Liver (tissue), 9 donors: ENCODE results near the gene WLS. TPM values are rescaled to one million over a fixed set of nuclear protein-coding genes. Genes with fewer than 3 reads are reported as not detected.

Experiments used
- DNase-seq: peaks from one replicate; pipeline ENCODE4 v3.0.0-alpha.2; 2017; ENCODE audit warnings: low spot score
- H3K27ac ChIP-seq, 2 donors: one replicate each; pipeline ENCODE4 v1.7.0; 2013; ENCODE audit warnings: inconsistent platforms in 2 of 2, low read length in 2 of 2, control low read depth in 1 of 2, low read depth in 1 of 2, mild to moderate bottlenecking in 1 of 2
- H3K27me3 ChIP-seq, 4 donors: one replicate each; pipeline versions ENCODE4 v1.6.1 to v1.7.0; 2013; ENCODE audit warnings: low read length in 3 of 4, inconsistent platforms in 1 of 4, mild to moderate bottlenecking in 1 of 4, moderate library complexity in 1 of 4; ENCODE audit not compliant: control insufficient read depth in 4 of 4, insufficient read depth in 4 of 4
- H3K36me3 ChIP-seq, 4 donors: one replicate each; pipeline versions ENCODE4 v1.6.1 to v1.7.0; 2013; ENCODE audit warnings: low read length in 3 of 4, mild to moderate bottlenecking in 3 of 4, low read depth in 1 of 4, moderate library complexity in 1 of 4; ENCODE audit not compliant: control insufficient read depth in 4 of 4, insufficient read depth in 3 of 4
- H3K4me1 ChIP-seq, 4 donors: one replicate each; pipeline versions ENCODE4 v1.6.1 to v1.7.0; 2013; ENCODE audit warnings: low read length in 3 of 4, mild to moderate bottlenecking in 3 of 4, moderate library complexity in 1 of 4; ENCODE audit not compliant: control insufficient read depth in 4 of 4, insufficient read depth in 4 of 4
- H3K4me3 ChIP-seq, 3 donors: one replicate each; pipeline versions ENCODE4 v1.6.1 to v1.7.0; 2013; ENCODE audit warnings: low read length in 3 of 3, control low read depth in 1 of 3, low read depth in 1 of 3, mild to moderate bottlenecking in 1 of 3
- H3K9ac ChIP-seq, 2 donors: one replicate each; pipeline ENCODE4 v1.7.0; 2013; ENCODE audit warnings: low read length in 2 of 2, mild to moderate bottlenecking in 2 of 2, moderate library complexity in 2 of 2, control low read depth in 1 of 2, low read depth in 1 of 2
- H3K9me3 ChIP-seq, 4 donors: one replicate each; pipeline versions ENCODE4 v1.6.1 to v1.7.0; 2013; ENCODE audit warnings: low read length in 3 of 4; ENCODE audit not compliant: control insufficient read depth in 4 of 4
- CTCF ChIP-seq: fragments of 150-350 bp; IDR thresholded peaks from 2 replicates; pipeline ENCODE4 v1.5.1; 2017; ENCODE audit warnings: improper control_type of control experiment, low read depth, low read length; ENCODE audit not compliant: missing input control
- EGR1 ChIP-seq, 2 donors: IDR thresholded peaks; 2 replicates each; pipeline ENCODE4 v1.6.1; 2016 to 2018; ENCODE audit warnings: antibody characterized with exemption in 2 of 2, low read depth in 2 of 2
- FOXA1 ChIP-seq: IDR thresholded peaks from 2 replicates; pipeline ENCODE4 v1.6.1; 2016; ENCODE audit warnings: antibody characterized with exemption
- FOXA2 ChIP-seq: IDR thresholded peaks from 2 replicates; pipeline ENCODE4 v1.6.1; 2016; ENCODE audit warnings: antibody characterized with exemption
- GABPA ChIP-seq, 2 donors: IDR thresholded peaks in 1 of 2; conservative IDR thresholded peaks in 1 of 2; 2 replicates each; pipeline ENCODE4 v1.6.1; 2016; ENCODE audit warnings: antibody characterized with exemption in 2 of 2, mild to moderate bottlenecking in 1 of 2, moderate library complexity in 1 of 2
- HNF4A ChIP-seq, 2 donors: conservative IDR thresholded peaks; 2 replicates each; pipeline ENCODE4 v1.6.1; 2016; ENCODE audit warnings: antibody characterized with exemption in 2 of 2, mild to moderate bottlenecking in 2 of 2
- HNF4G ChIP-seq: IDR thresholded peaks from 2 replicates; pipeline ENCODE4 v1.6.1; 2016; ENCODE audit warnings: antibody characterized with exemption
- JUND ChIP-seq, 2 donors: IDR thresholded peaks; 2 replicates each; pipeline ENCODE4 v1.6.1; 2016; ENCODE audit warnings: antibody characterized with exemption in 2 of 2
- MAX ChIP-seq: IDR thresholded peaks from 2 replicates; pipeline ENCODE4 v1.6.1; 2016; ENCODE audit warnings: antibody characterized with exemption
- NR2F2 ChIP-seq: IDR thresholded peaks from 2 replicates; pipeline ENCODE4 v1.6.1; 2016; ENCODE audit warnings: antibody characterized with exemption
- RAD21 ChIP-seq, 2 donors: IDR thresholded peaks; 2 replicates each; pipeline ENCODE4 v1.6.1; 2016; ENCODE audit warnings: antibody characterized with exemption in 2 of 2, mild to moderate bottlenecking in 2 of 2
- RXRA ChIP-seq, 2 donors: IDR thresholded peaks; 2 replicates each; pipeline ENCODE4 v1.6.1; 2017 to 2018; ENCODE audit warnings: antibody characterized with exemption in 2 of 2, mild to moderate bottlenecking in 1 of 2
- SP1 ChIP-seq: IDR thresholded peaks from 2 replicates; pipeline ENCODE4 v1.6.1; 2018; ENCODE audit warnings: antibody characterized with exemption, mild to moderate bottlenecking
- TAF1 ChIP-seq: conservative IDR thresholded peaks from 2 replicates; pipeline ENCODE4 v1.6.1; 2016; ENCODE audit warnings: antibody characterized with exemption, mild to moderate bottlenecking
- YY1 ChIP-seq: IDR thresholded peaks from 2 replicates; pipeline ENCODE4 v1.6.1; 2016; ENCODE audit warnings: antibody characterized with exemption, mild to moderate bottlenecking
- ZBTB33 ChIP-seq: IDR thresholded peaks from 2 replicates; pipeline ENCODE4 v1.6.1; 2016; ENCODE audit warnings: antibody characterized with exemption
- WGBS: extraction: QIAGEN DNeasy Blood & Tissue Kit; methylation state at CpG from one replicate; pipeline ENCODE4 v1.1.7; 2013; 5-methylcytosine and 5-hydroxymethylcytosine counted together
- polyA plus RNA-seq, 2 donors: library from polyadenylated mRNA; stranded (reverse) in 1 of 2; unstranded in 1 of 2; fragments of 200-250 nt in 1 of 2; fragments of >200 nt in 1 of 2; fragmentation: Nextera tagmentation in 1 of 2; extraction: Ambion mirVana in 1 of 2; gene quantifications; one replicate each; pipeline versions ENCODE4 v1.2.1 to v1.2.3, GENCODE V29; 2013 to 2015
- total RNA-seq, 2 donors: library from RNA; depleted of rRNA; stranded (reverse); fragments of >200 nt; gene quantifications; one replicate each; pipeline ENCODE4 v1.2.3, GENCODE V29; 2014
- TF ChIP-seq, protein P1 (sequence below): IDR thresholded peaks from 2 replicates; pipeline ENCODE4 v1.6.1; 2016; ENCODE audit warnings: antibody characterized with exemption, mild to moderate bottlenecking
- TF ChIP-seq, protein P2 (sequence below): IDR thresholded peaks from 2 replicates; pipeline ENCODE4 v1.6.1; 2016; ENCODE audit warnings: antibody characterized with exemption
- donor health status: healthy.
- donor health status: healthy.
- donor health status: healthy.
- donor health status: healthy.
- donor health status: healthy.

The WLS gene
- total and polyA plus RNA-seq, 4 donors: 3.2 to 12.5 (median 7.7) TPM

- WGBS: 95% methylated on average over 5 of the region's 5 CpGs
- Histone ChIP-seq H3K27ac (no peak overlapping the region), H3K36me3 (no peaks in the 10 kb centered on the region), H3K9ac (no peak overlapping the region), H3K9me3 (no peaks in the 10 kb centered on the region), H3K4me3 (no peak overlapping the region), H3K4me1 (peaks cover 0 to 7% (median 4%) of the 10 kb centered on the region in 4 donors), H3K27me3 (no peaks in the 10 kb centered on the region)
- TF ChIP-seq FOXA2: no peak
- TF ChIP-seq ZBTB33: no peak
- TF ChIP-seq FOXA1: no peak
- TF ChIP-seq YY1: no peak
- no peak for TF ChIP-seq MAX
- no peak for TF ChIP-seq TAF1
- TF ChIP-seq, protein P1, sequence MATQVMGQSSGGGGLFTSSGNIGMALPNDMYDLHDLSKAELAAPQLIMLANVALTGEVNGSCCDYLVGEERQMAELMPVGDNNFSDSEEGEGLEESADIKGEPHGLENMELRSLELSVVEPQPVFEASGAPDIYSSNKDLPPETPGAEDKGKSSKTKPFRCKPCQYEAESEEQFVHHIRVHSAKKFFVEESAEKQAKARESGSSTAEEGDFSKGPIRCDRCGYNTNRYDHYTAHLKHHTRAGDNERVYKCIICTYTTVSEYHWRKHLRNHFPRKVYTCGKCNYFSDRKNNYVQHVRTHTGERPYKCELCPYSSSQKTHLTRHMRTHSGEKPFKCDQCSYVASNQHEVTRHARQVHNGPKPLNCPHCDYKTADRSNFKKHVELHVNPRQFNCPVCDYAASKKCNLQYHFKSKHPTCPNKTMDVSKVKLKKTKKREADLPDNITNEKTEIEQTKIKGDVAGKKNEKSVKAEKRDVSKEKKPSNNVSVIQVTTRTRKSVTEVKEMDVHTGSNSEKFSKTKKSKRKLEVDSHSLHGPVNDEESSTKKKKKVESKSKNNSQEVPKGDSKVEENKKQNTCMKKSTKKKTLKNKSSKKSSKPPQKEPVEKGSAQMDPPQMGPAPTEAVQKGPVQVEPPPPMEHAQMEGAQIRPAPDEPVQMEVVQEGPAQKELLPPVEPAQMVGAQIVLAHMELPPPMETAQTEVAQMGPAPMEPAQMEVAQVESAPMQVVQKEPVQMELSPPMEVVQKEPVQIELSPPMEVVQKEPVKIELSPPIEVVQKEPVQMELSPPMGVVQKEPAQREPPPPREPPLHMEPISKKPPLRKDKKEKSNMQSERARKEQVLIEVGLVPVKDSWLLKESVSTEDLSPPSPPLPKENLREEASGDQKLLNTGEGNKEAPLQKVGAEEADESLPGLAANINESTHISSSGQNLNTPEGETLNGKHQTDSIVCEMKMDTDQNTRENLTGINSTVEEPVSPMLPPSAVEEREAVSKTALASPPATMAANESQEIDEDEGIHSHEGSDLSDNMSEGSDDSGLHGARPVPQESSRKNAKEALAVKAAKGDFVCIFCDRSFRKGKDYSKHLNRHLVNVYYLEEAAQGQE: no peak
- no peak for TF ChIP-seq GABPA (IDR thresholded peaks at IDR 0.05 in 1 of 2, conservative IDR thresholded peaks at IDR 0.05 in 1 of 2)
- no peak for TF ChIP-seq RAD21 (IDR thresholded peaks at IDR 0.05)
- no peak for TF ChIP-seq SP1
- TF ChIP-seq CTCF: no peak
- no peak for TF ChIP-seq NR2F2
- no peak for TF ChIP-seq HNF4A (conservative IDR thresholded peaks at IDR 0.05)
- TF ChIP-seq JUND (IDR thresholded peaks at IDR 0.05): no peak
- no peak for TF ChIP-seq HNF4G
- no peak for TF ChIP-seq RXRA (IDR thresholded peaks at IDR 0.05)
- TF ChIP-seq EGR1 (IDR thresholded peaks at IDR 0.05; ENCODE audit: low read depth in 2 of 2): no peak
- TF ChIP-seq, protein P2, sequence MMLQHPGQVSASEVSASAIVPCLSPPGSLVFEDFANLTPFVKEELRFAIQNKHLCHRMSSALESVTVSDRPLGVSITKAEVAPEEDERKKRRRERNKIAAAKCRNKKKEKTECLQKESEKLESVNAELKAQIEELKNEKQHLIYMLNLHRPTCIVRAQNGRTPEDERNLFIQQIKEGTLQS: no peak
- DNase-seq: no peak
Observed at GRCh38 chr1:68217618-68218017, 14.7 kb downstream of the WLS start.
